ENCODE measurements around the gene ZNF653. TPM values are rescaled to one million over a fixed set of nuclear protein-coding genes. Genes with fewer than 3 reads are reported as not detected.

ZNF653 gene
- total and polyA plus RNA-seq, 2 of the 8 experiments (the other 6 are each of a cell fraction or from before 2014, with no cell fraction given): 7.0 to 7.9 TPM

DNA sequence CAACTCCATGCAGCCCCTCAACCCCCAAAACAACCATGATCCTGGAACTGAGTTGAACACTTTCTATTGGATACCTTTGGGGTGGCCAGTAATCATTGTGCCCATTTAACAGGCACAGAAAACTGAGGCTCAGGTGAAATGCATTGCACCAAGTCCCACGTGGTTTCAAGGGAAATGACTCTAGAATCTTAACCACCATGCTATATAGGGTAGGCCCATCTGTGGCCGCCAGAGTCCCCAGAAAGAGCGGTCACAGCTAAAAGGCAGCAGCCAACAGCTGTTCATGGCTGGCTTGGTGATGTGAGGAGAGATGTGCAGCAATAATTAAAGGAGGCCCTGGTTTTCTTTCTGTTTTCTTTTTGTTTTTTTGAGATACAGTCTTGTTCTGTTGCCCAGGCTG is 35.6 kb upstream of the ZNF653 start:
- no peak for FAIRE-seq
- no peak overlapping the region for H2BK15ac ChIP-seq (ENCODE audit: low read length)

More for the DNA sequence above, 35.6 kb upstream of the ZNF653 start:
- H2BK20ac ChIP-seq (ENCODE audit: low read length): no peak overlapping the region
- H4K5ac ChIP-seq (ENCODE audit: insufficient read length, low read depth, low read length): no peak overlapping the region
- no peak overlapping the region for H3K56ac ChIP-seq (replicated peaks; ENCODE audit: insufficient read length, low read depth, low read length)
- H3K18ac ChIP-seq (ENCODE audit: extremely low read depth, low read length): no peak overlapping the region
- H2BK120ac ChIP-seq (replicated peaks; ENCODE audit: low read depth, low read length): no peak overlapping the region
- no peak overlapping the region for H4K8ac ChIP-seq (ENCODE audit: extremely low read depth, insufficient read depth, low read length)
- no peak overlapping the region for H2BK5ac ChIP-seq (ENCODE audit: low read depth, low read length)
- no peak overlapping the region for H3K14ac ChIP-seq (ENCODE audit: insufficient read length)
- no peaks in the 10 kb centered on the region for H3K79me2 ChIP-seq (ENCODE audit: control insufficient read depth in 1 of 2, insufficient read depth in 2 of 2, low read length in 2 of 2)
- H3K9ac ChIP-seq (replicated peaks in 1 of 4; ENCODE audit: extremely low read depth in 1 of 4, low read depth in 3 of 4, low read length in 3 of 4): no peak overlapping the region
- H4K20me1 ChIP-seq (replicated peaks in 1 of 2; ENCODE audit: control insufficient read depth in 1 of 2, insufficient read depth in 2 of 2, low read length in 2 of 2): no peaks in the 10 kb centered on the region
- no peaks in the 10 kb centered on the region for H3K79me1 ChIP-seq (ENCODE audit: low read depth, low read length)
- H3K27me3 ChIP-seq (replicated peaks in 1 of 4; ENCODE audit: control insufficient read depth in 3 of 4, extremely low read depth in 1 of 4, insufficient read depth in 3 of 4, low read length in 3 of 4): no peaks in the 10 kb centered on the region
- no peak for DNase-seq (ENCODE audit: low read depth in 1 of 2, low spot score in 2 of 2)
- TF ChIP-seq HDAC2 (IDR thresholded peaks at IDR 0.05; ENCODE audit: borderline replicate concordance in 1 of 2, low read depth in 2 of 2, low read length in 2 of 2): peak in 1 of 2 experiments; percentile 70; a peak in 1 of 4 replicates
- TF ChIP-seq CTCF (IDR thresholded peaks at IDR 0.05; ENCODE audit: control extremely low read depth in 1 of 3, insufficient read depth in 1 of 3, low read depth in 1 of 3, low read length in 3 of 3): no peak
- no peak for TF ChIP-seq CEBPB (IDR thresholded peaks at IDR 0.05; ENCODE audit: low read depth, low read length)
- no peak for TF ChIP-seq CHD1 (IDR thresholded peaks at IDR 0.05; ENCODE audit: low read depth, low read length)
- TF ChIP-seq SIN3A (conservative IDR thresholded peaks at IDR 0.05 in 1 of 2, IDR thresholded peaks at IDR 0.05 in 1 of 2; ENCODE audit: low read depth in 1 of 2, low read length in 2 of 2): no peak
- no peak for TF ChIP-seq CBX8 (IDR thresholded peaks at IDR 0.05; ENCODE audit: borderline replicate concordance, low read depth, low read length)
- no peak for TF ChIP-seq BACH1 (IDR thresholded peaks at IDR 0.05; ENCODE audit: low read length)
- TF ChIP-seq KDM1A (IDR thresholded peaks at IDR 0.05; ENCODE audit: borderline replicate concordance, low read length): peak; percentile 86
- TF ChIP-seq RNF2 (IDR thresholded peaks at IDR 0.05; ENCODE audit: borderline replicate concordance, low read depth, low read length, missing control alignments, poor library complexity, severe bottlenecking): no peak
- TF ChIP-seq YY1 (IDR thresholded peaks at IDR 0.05; ENCODE audit: low read depth, low read length): no peak
- no peak for TF ChIP-seq KDM5A (IDR thresholded peaks at IDR 0.05; ENCODE audit: low read length)
- no peak overlapping the region for H2AFZ ChIP-seq (ENCODE audit: low read length)
- no peak overlapping the region for H4K91ac ChIP-seq (replicated peaks; ENCODE audit: insufficient read length, low read length)
- no peak overlapping the region for H2BK12ac ChIP-seq (ENCODE audit: low read depth, low read length)
- H3K4me3 ChIP-seq (ENCODE audit: extremely low read depth in 1 of 4, insufficient read depth in 2 of 4, low read depth in 3 of 4, low read length in 4 of 4): no peak overlapping the region
- H3K4me2 ChIP-seq (ENCODE audit: insufficient read depth in 1 of 2, low read depth in 2 of 2, low read length in 2 of 2): no peak overlapping the region
- H3K27ac ChIP-seq (ENCODE audit: low read depth, low read length): no peak overlapping the region
- H3K4ac ChIP-seq (replicated peaks; ENCODE audit: insufficient read length, low read depth, low read length): no peak overlapping the region
- H3K23ac ChIP-seq (ENCODE audit: insufficient read length): no peak overlapping the region
- no peaks in the 10 kb centered on the region for H3K9me3 ChIP-seq (ENCODE audit: insufficient read depth in 2 of 2, low read depth in 1 of 2, low read length in 1 of 2)
- peaks cover 4 to 20% (median 16%) of the 10 kb centered on the region in 4 experiments for H3K4me1 ChIP-seq (replicated peaks in 1 of 4; ENCODE audit: control insufficient read depth in 3 of 4, insufficient read depth in 4 of 4, low read length in 3 of 4)
- ChIA-PET POLR2A (ENCODE audit: partially characterized antibody) (interaction anchor here (1.5 kb wide), 1 partner anchor 59 kb away, joined by 3 read pairs; no protein-coding TSS in a partner anchor), CTCF (ENCODE audit: partially characterized antibody) (interaction anchor here (1.2 kb wide), 1 partner anchor 135 kb away, joined by 3 read pairs; no protein-coding TSS in a partner anchor)
- WGBS, 2 experiments (ENCODE audit: extremely low coverage in 1 of 2, insufficient coverage in 1 of 2, insufficient read length in 1 of 2, insufficient replicate concordance in 2 of 2, low coverage in 1 of 2, low lambda C conversion rate in 2 of 2, missing lambda C conversion rate in 1 of 2): 87% methylated on average over 3 of the region's 3 CpGs; no CpG with 5 or more reads in 1 of the 2 experiments
- peaks cover 5% of the 10 kb centered on the region; the same call in 1 of the 2 replicates for H3K23me2 ChIP-seq (ENCODE audit: low read depth, low read length)
- no peak overlapping the region for H2AK5ac ChIP-seq (ENCODE audit: low read depth, low read length)
- H3K36me3 ChIP-seq (ENCODE audit: control insufficient read depth in 2 of 4, insufficient read depth in 4 of 4, low read length in 3 of 4): no peaks in the 10 kb centered on the region
